DND-41 (cell line): ENCODE results near the gene ATXN7L1.

Experiments
- EZH2 ChIP-seq: IDR thresholded peaks from 3 replicates; pipeline ENCODE4 v1.6.1; 2012; ENCODE audit warnings: borderline replicate concordance, low read depth, mild to moderate bottlenecking, moderate library complexity, low read length, inconsistent platforms; ENCODE audit not compliant: severe bottlenecking
- TF ChIP-seq, protein P1 (sequence below): IDR thresholded peaks from 2 replicates; pipeline ENCODE4 v1.5.1; 2012; ENCODE audit warnings: borderline replicate concordance, low read length, moderate library complexity, mild to moderate bottlenecking; ENCODE audit not compliant: poor library complexity, severe bottlenecking; ENCODE audit errors: extremely low read depth

- TF ChIP-seq, protein P1, sequence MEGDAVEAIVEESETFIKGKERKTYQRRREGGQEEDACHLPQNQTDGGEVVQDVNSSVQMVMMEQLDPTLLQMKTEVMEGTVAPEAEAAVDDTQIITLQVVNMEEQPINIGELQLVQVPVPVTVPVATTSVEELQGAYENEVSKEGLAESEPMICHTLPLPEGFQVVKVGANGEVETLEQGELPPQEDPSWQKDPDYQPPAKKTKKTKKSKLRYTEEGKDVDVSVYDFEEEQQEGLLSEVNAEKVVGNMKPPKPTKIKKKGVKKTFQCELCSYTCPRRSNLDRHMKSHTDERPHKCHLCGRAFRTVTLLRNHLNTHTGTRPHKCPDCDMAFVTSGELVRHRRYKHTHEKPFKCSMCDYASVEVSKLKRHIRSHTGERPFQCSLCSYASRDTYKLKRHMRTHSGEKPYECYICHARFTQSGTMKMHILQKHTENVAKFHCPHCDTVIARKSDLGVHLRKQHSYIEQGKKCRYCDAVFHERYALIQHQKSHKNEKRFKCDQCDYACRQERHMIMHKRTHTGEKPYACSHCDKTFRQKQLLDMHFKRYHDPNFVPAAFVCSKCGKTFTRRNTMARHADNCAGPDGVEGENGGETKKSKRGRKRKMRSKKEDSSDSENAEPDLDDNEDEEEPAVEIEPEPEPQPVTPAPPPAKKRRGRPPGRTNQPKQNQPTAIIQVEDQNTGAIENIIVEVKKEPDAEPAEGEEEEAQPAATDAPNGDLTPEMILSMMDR = no peak
- TF ChIP-seq EZH2 = no peak
Observed at GRCh38 chr7:105862276-105862675, 14.1 kb downstream of the ATXN7L1 start.
